A673 (cell line): Measurements from ENCODE around the gene SOX6.

ENCODE experiments used
- CTCF ChIP-seq: fragments of 300-800, 200-600 bp; sonication (generic); conservative IDR thresholded peaks from 2 replicates; pipeline ENCODE4 v1.5.1; 2017; ENCODE audit warnings: low read depth, mild to moderate bottlenecking, antibody characterized with exemption, low read length, moderate library complexity, mixed read lengths
- EZH2 ChIP-seq: fragments of 200-600 bp; sonication (generic); IDR thresholded peaks from 2 replicates; pipeline ENCODE4 v1.6.1; 2017; ENCODE audit warnings: borderline replicate concordance, low read depth, mild to moderate bottlenecking, mixed read lengths, antibody characterized with exemption, low read length; ENCODE audit not compliant: poor library complexity, severe bottlenecking

- no peak for TF ChIP-seq CTCF
- TF ChIP-seq EZH2 = no peak
Observed at GRCh38 chr11:16211407-16211806, 144.9 kb downstream of the SOX6 start.
